CD4-positive, alpha-beta memory T cell (primary cell): ENCODE data around the gene CDC42SE2. TPM values are rescaled to one million over a fixed set of nuclear protein-coding genes. Genes with fewer than 3 reads are reported as not detected.

Experiments used
- CTCF ChIA-PET: fragments of 350-600 bp; sonication (Branson Sonifier 250); formaldehyde crosslinking; loops from one replicate; lab custom pipeline; 2021; ENCODE audit warnings: inconsistent platforms; ENCODE audit not compliant: partially characterized antibody; lab: Charles Lee
- POLR2A ChIA-PET: fragments of 350-600 bp; sonication (Branson Sonifier 250); formaldehyde crosslinking; loops from one replicate; lab custom pipeline; 2021; ENCODE audit not compliant: partially characterized antibody; lab: Charles Lee
- DNase-seq, 5 donors: peaks; one replicate each; pipeline versions ENCODE4 v3.0.0 to v3.0.0-alpha.2; 2020 to 2022; ENCODE audit warnings: mixed read lengths in 1 of 5
- H3K27ac ChIP-seq: one replicate; pipeline ENCODE4 v1.7.0; 2013; ENCODE audit warnings: low read depth, low read length
- H3K27me3 ChIP-seq: 2 replicates; pipeline ENCODE4 v1.7.0; 2013; ENCODE audit warnings: mild to moderate bottlenecking, low read length, moderate library complexity; ENCODE audit not compliant: insufficient read depth
- H3K36me3 ChIP-seq: 2 replicates; pipeline ENCODE4 v1.7.0; 2013; ENCODE audit warnings: mild to moderate bottlenecking, low read length, moderate library complexity; ENCODE audit not compliant: insufficient read depth
- H3K4me1 ChIP-seq: 2 replicates; pipeline ENCODE4 v1.7.0; 2013; ENCODE audit warnings: mild to moderate bottlenecking, low read length, moderate library complexity; ENCODE audit not compliant: insufficient read depth
- H3K4me3 ChIP-seq, 2 donors: one replicate each; pipeline ENCODE4 v1.7.0; 2013; ENCODE audit warnings: low read length in 2 of 2, mild to moderate bottlenecking in 1 of 2
- H3K9me3 ChIP-seq, 2 donors: one replicate each; pipeline ENCODE4 v1.7.0; 2013; ENCODE audit warnings: low read length in 2 of 2, control low read depth in 1 of 2; ENCODE audit not compliant: control insufficient read depth in 1 of 2
- H3K27ac Mint-ChIP-seq, 7 donors: one replicate each; pipeline ENCODE4 v1.8.0; 2020 to 2021; ENCODE audit warnings: mixed read lengths in 7 of 7, mild to moderate bottlenecking in 6 of 7, inconsistent platforms in 3 of 7, moderate library complexity in 3 of 7
- H3K27me3 Mint-ChIP-seq, 2 donors: one replicate each; pipeline ENCODE4 v1.8.0; 2020 to 2021; ENCODE audit warnings: mixed read lengths in 2 of 2
- H3K36me3 Mint-ChIP-seq, 2 donors: one replicate each; pipeline ENCODE4 v1.8.0; 2020 to 2021; ENCODE audit warnings: mixed read lengths in 2 of 2, inconsistent platforms in 1 of 2, mild to moderate bottlenecking in 1 of 2
- H3K4me1 Mint-ChIP-seq, 4 donors: one replicate each; pipeline ENCODE4 v1.8.0; 2020 to 2021; ENCODE audit warnings: mixed read lengths in 4 of 4, mild to moderate bottlenecking in 1 of 4
- H3K4me3 Mint-ChIP-seq, 8 donors: one replicate each; pipeline ENCODE4 v1.8.0; 2020 to 2021; ENCODE audit warnings: mixed read lengths in 8 of 8, mild to moderate bottlenecking in 7 of 8, moderate library complexity in 6 of 8, inconsistent platforms in 3 of 8
- H3K9me3 Mint-ChIP-seq, 8 donors: one replicate each; pipeline ENCODE4 v1.8.0; 2020 to 2021; ENCODE audit warnings: mixed read lengths in 8 of 8, mild to moderate bottlenecking in 5 of 8, inconsistent platforms in 3 of 8, moderate library complexity in 1 of 8
- intact Hi-C: fragments of 100-400 bp; cut with micrococcal nuclease; formaldehyde crosslinking; loops from one replicate; pipeline ENCODE4 v1.15.1; 2023
- polyA plus RNA-seq, 2 donors: library from polyadenylated mRNA; unstranded; fragments of 300-500 nt; fragmentation: Illumina TruSeq; gene quantifications; one replicate each; pipeline ENCODE4 v1.2.3, GENCODE V29; 2021
- total RNA-seq, 2 experiments: library from RNA; stranded (reverse); gene quantifications; one replicate each; pipeline ENCODE4 v1.2.3, GENCODE V29; 2021

Gene CDC42SE2
- total and polyA plus RNA-seq, 4 experiments from 2014 or later = 298 to 773 (median 365) TPM

DNA sequence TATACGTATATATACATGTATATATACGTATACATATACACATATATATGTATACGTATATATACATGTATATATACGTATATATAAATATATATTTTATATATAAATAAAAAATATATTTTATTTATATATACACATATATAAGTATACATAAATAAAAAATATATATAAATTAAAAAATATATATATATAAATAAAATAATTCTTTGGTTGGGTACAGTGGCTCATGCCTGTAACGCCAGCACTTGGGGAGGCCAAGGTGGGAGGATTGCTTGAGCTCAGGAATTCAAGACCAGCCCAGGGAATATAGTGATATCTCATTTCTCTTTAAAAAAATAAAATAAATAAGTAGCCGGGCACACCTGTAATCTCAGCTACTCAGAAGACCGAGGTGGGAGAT is 155.0 kb downstream of the CDC42SE2 start:
- intact Hi-C loops = loop anchor here (5.0 to 10.0 kb wide), 2 partner anchors 834 to 1312 kb away; no protein-coding TSS in a partner anchor
- Mint-ChIP-seq H3K27me3 (no peaks in the 10 kb centered on the region), H3K4me1 (peaks cover 30 to 44% (median 38%) of the 10 kb centered on the region in 4 donors), H3K36me3 (peaks cover 20 to 46% of the 10 kb centered on the region in 2 donors), H3K27ac (no peak overlapping the region), H3K9me3 (peaks cover 0 to 1% (median 0%) of the 10 kb centered on the region in 8 donors), H3K4me3 (no peak overlapping the region)
- Histone ChIP-seq H3K36me3 (peaks cover 6% of the 10 kb centered on the region), H3K4me1 (peaks cover 29% of the 10 kb centered on the region), H3K27ac (no peak overlapping the region), H3K4me3 (no peak overlapping the region), H3K27me3 (no peaks in the 10 kb centered on the region), H3K9me3 (no peaks in the 10 kb centered on the region)
- ChIA-PET CTCF (interaction anchor here (0.7 to 2.5 kb wide), 16 partner anchors 10 to 589 kb away, joined by 3 to 9 read pairs (median 4); partner anchors contain the start of gene HINT1), POLR2A (interaction anchor here (1.0 to 1.3 kb wide), 2 partner anchors 24 to 155 kb away, joined by 3 to 6 read pairs; partner anchors contain the start of gene CDC42SE2)
- no peak for DNase-seq

DNA sequence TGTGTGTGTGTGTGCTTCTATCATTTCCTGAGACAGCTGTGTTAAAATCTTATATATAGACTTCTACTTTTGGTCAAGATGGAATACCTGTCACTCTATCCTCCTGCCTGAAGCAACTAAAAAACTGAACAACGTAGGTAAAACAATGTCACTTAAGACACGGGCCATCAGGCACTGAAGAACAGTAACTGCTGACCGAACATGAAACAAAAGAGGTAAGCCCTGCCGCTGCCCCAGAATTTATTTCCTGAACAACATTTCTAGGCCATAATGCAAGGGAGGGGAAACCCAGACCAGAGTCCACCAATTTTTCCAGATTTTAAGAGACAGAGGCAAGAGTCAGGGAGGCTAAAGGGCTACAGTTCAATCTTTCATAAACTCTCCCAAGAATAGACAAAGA is 156.0 kb downstream of the CDC42SE2 start:
- Histone ChIP-seq H3K9me3 (no peaks in the 10 kb centered on the region), H3K27me3 (no peaks in the 10 kb centered on the region), H3K4me3 (no peak overlapping the region), H3K27ac (no peak overlapping the region), H3K36me3 (peaks cover 9% of the 10 kb centered on the region), H3K4me1 (peaks cover 19% of the 10 kb centered on the region)
- POLR2A ChIA-PET = interaction anchor here (0.6 to 1.0 kb wide), 2 partner anchors 25 to 167 kb away, joined by 3 to 6 read pairs; no protein-coding TSS in a partner anchor
- Mint-ChIP-seq H3K36me3 (peaks cover 20 to 41% of the 10 kb centered on the region in 2 donors), H3K4me3 (peak overlapping the region in 2 of 8 donors; percentile 13 to 23), H3K9me3 (peaks cover 0 to 1% (median 0%) of the 10 kb centered on the region in 8 donors), H3K27me3 (no peaks in the 10 kb centered on the region), H3K27ac (peak overlapping the region; percentile 36 to 91 (median 72)), H3K4me1 (peaks cover 21 to 35% (median 29%) of the 10 kb centered on the region in 4 donors)
- CTCF ChIA-PET = interaction anchor here (1.0 to 2.5 kb wide), 6 partner anchors 18 to 254 kb away, joined by 4 to 9 read pairs (median 4); partner anchors contain the start of gene HINT1
- no peak for DNase-seq
- intact Hi-C loops = loop anchor here (5.0 to 10.0 kb wide), 2 partner anchors 835 to 1313 kb away; no protein-coding TSS in a partner anchor

- Mint-ChIP-seq H3K9me3 (no peaks in the 10 kb centered on the region), H3K4me1 (peaks cover 9 to 18% (median 11%) of the 10 kb centered on the region in 4 donors), H3K4me3 (no peak overlapping the region), H3K27ac (peak overlapping the region in 6 of 7 donors; percentile 15 to 85 (median 60)), H3K36me3 (peaks cover 32 to 61% of the 10 kb centered on the region in 2 donors), H3K27me3 (no peaks in the 10 kb centered on the region)
- Histone ChIP-seq H3K9me3 (no peaks in the 10 kb centered on the region), H3K4me1 (peaks cover 6% of the 10 kb centered on the region), H3K4me3 (no peak overlapping the region), H3K36me3 (peaks cover 37% of the 10 kb centered on the region), H3K27ac (no peak overlapping the region), H3K27me3 (no peaks in the 10 kb centered on the region)
- CTCF ChIA-PET = interaction anchor here (0.6 to 2.2 kb wide), 10 partner anchors 15 to 659 kb away, joined by 3 to 6 read pairs (median 3); no protein-coding TSS in a partner anchor
- intact Hi-C loops = loop anchor here (1.0 kb wide), 1 partner anchor 585 kb away; no protein-coding TSS in a partner anchor
- POLR2A ChIA-PET = no interaction called here
- no peak for DNase-seq
Measured at GRCh38 chr5:131423056-131423455, 159.2 kb downstream of the CDC42SE2 start.

- H3K27me3 ChIP-seq = no peaks in the 10 kb centered on the region
- Mint-ChIP-seq H3K27ac (peak overlapping the region in 5 of 7 donors; percentile 5 to 86 (median 75)), H3K9me3 (peaks cover 0 to 3% (median 0%) of the 10 kb centered on the region in 8 donors), H3K4me3 (no peak overlapping the region), H3K36me3 (peaks cover 49 to 72% of the 10 kb centered on the region in 2 donors), H3K4me1 (peaks cover 3 to 11% (median 6%) of the 10 kb centered on the region in 4 donors), H3K27me3 (no peaks in the 10 kb centered on the region)
- H3K4me3 ChIP-seq = no peak overlapping the region
- intact Hi-C loops = no loop called here
- H3K36me3 ChIP-seq = peaks cover 61% of the 10 kb centered on the region
- no peaks in the 10 kb centered on the region for H3K9me3 ChIP-seq
- ChIA-PET POLR2A (no interaction called here), CTCF (interaction anchor here (0.9 to 1.7 kb wide), 4 partner anchors 10 to 34 kb away, joined by 3 to 5 read pairs (median 4); no protein-coding TSS in a partner anchor)
- no peaks in the 10 kb centered on the region for H3K4me1 ChIP-seq
- no peak for DNase-seq
- H3K27ac ChIP-seq = no peak overlapping the region
Measured at GRCh38 chr5:131426011-131426410, 162.2 kb downstream of the CDC42SE2 start.

DNA sequence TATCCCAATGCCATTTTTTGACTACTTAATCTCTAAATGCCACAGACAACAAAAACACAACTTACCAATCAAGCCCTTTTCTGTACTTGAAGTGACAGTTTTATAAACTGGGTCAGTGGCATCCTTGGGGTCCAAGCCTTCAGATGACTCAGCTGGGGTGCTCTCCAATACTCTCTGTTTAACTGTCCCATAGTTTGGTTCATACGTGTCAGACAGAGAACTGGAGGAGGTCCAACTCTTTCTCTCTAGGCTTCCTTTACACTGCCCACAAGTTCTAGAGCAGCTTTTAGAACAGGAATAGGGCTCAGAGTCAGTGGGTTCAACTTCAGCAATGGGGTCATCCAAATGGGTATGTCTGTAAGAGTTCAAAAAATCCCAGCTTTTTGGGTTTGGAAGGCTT is 166.9 kb downstream of the CDC42SE2 start:
- intact Hi-C loops = no loop called here
- H3K27me3 Mint-ChIP-seq = no peaks in the 10 kb centered on the region
- H3K36me3 ChIP-seq = peaks cover 70% of the 10 kb centered on the region
- CTCF ChIA-PET = no interaction called here
- no peak overlapping the region for H3K4me3 Mint-ChIP-seq
- H3K27me3 ChIP-seq = no peaks in the 10 kb centered on the region
- no peak overlapping the region for H3K27ac ChIP-seq
- peak overlapping the region in 2 of 7 donors; percentile 21 to 80 for H3K27ac Mint-ChIP-seq
- no peaks in the 10 kb centered on the region for H3K4me1 ChIP-seq
- POLR2A ChIA-PET = no interaction called here
- peaks cover 0 to 3% (median 0%) of the 10 kb centered on the region in 8 donors for H3K9me3 Mint-ChIP-seq
- H3K9me3 ChIP-seq = no peaks in the 10 kb centered on the region
- DNase-seq = no peak
- peaks cover 66 to 79% of the 10 kb centered on the region in 2 donors for H3K36me3 Mint-ChIP-seq
- H3K4me3 ChIP-seq = no peak overlapping the region
- peaks cover 3 to 8% (median 5%) of the 10 kb centered on the region in 4 donors for H3K4me1 Mint-ChIP-seq

- Histone ChIP-seq H3K4me1 (no peaks in the 10 kb centered on the region), H3K4me3 (no peak overlapping the region), H3K27ac (no peak overlapping the region), H3K36me3 (peaks cover 61% of the 10 kb centered on the region), H3K27me3 (no peaks in the 10 kb centered on the region), H3K9me3 (no peaks in the 10 kb centered on the region)
- intact Hi-C loops = no loop called here
- H3K27ac Mint-ChIP-seq = no peak overlapping the region
- CTCF ChIA-PET = interaction anchor here (0.7 kb wide), 1 partner anchor 118 kb away, joined by 3 read pairs; no protein-coding TSS in a partner anchor
- no peak overlapping the region for H3K4me3 Mint-ChIP-seq
- no peak for DNase-seq
- peaks cover 70 to 78% of the 10 kb centered on the region in 2 donors for H3K36me3 Mint-ChIP-seq
- H3K9me3 Mint-ChIP-seq = peaks cover 0 to 3% (median 0%) of the 10 kb centered on the region in 8 donors
- POLR2A ChIA-PET = no interaction called here
- peaks cover 5 to 8% (median 7%) of the 10 kb centered on the region in 4 donors for H3K4me1 Mint-ChIP-seq
- no peaks in the 10 kb centered on the region for H3K27me3 Mint-ChIP-seq
Measured at GRCh38 chr5:131431794-131432193, 167.9 kb downstream of the CDC42SE2 start.

- no peak for DNase-seq
- intact Hi-C loops = no loop called here
- ChIA-PET CTCF (no interaction called here), POLR2A (no interaction called here)
- Histone ChIP-seq H3K36me3 (peaks cover 60% of the 10 kb centered on the region), H3K4me3 (no peak overlapping the region), H3K4me1 (no peaks in the 10 kb centered on the region), H3K27me3 (no peaks in the 10 kb centered on the region), H3K27ac (no peak overlapping the region), H3K9me3 (no peaks in the 10 kb centered on the region)
- Mint-ChIP-seq H3K36me3 (peaks cover 73 to 81% of the 10 kb centered on the region in 2 donors), H3K4me3 (no peak overlapping the region), H3K27ac (peak overlapping the region in 5 of 7 donors; percentile 3 to 74 (median 29)), H3K9me3 (peaks cover 0 to 3% (median 0%) of the 10 kb centered on the region in 8 donors), H3K4me1 (peaks cover 5 to 10% (median 7%) of the 10 kb centered on the region in 4 donors), H3K27me3 (no peaks in the 10 kb centered on the region)
Measured at GRCh38 chr5:131433109-131433508, 169.3 kb downstream of the CDC42SE2 start.
